Mammary microvascular endothelial cell (primary cell): Measurements from ENCODE around the gene PCDHB11. TPM values are rescaled to one million over a fixed set of nuclear protein-coding genes. Genes with fewer than 3 reads are reported as not detected.

Experiments used
- total RNA-seq: library from RNA; depleted of rRNA; stranded (reverse); fragments of >200 nt; gene quantifications from 2 replicates; pipeline ENCODE4 v1.2.3, GENCODE V29; 2015

The PCDHB11 gene
- not detected in 2 replicates for total RNA-seq

DNA sequence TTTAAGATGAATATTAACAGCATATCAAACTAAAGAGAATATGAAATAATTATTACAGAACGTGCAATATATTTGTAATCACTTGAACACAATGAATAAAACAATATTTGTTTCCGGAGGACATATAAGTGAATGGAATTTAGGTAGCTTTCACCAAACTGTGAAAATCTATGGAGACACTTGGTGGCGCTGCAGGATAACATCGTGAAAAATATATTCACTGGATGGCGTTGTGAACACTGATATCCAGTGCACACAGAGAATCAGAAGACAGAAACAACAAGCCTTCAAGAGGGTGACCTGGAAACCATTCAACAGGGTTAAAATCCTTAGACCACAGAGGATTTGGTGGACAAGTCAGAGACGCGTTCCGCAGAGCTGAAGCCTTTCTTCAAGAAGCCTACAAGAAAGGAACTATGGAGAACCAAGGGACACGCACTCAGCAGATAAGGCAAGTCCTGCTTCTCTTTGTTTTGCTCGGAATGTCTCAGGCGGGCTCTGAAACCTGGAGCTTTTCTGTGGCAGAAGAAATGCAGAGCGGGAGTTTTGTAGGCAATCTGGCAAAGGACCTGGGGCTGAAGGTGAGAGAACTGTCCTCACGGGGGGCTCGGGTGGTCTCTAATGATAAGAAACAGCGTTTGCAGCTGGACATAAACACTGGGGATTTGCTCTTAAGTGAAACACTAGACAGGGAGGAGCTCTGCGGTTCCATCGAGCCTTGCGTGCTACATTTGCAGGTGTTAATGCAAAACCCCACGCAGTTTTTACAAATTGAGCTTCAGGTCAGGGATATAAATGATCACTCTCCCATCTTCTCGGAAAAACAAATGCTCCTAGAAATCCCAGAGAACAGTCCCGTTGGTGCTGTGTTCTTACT, at the start of gene PCDHB11:
Gene PCDHB11 (plus strand): TSS at position 269 of the 877 bp plus-strand sequence. CDS start 148 bp downstream, at position 417.

DNA sequence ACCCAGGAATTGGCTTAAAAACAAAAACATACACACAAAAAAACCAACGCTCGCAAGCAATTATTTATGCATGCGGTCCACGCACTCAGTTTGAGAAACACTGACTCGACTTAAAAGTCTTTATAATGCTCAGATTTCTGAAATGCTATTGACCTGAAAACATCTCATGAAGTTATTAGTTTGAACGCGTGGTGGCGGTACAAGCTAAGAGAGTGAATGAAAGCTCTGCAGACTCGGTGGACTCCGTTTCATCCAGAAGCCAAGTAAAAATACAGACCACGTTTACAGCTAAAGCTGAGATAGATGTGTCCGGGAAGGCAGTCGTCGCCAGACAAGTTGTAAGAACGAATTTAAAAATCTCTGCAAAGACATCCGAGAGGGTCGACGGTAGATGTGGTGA, 49.6 kb upstream of the PCDHB11 start, which contains the start of gene PCDHB6:
Gene PCDHB6 (plus strand): TSS at position 246 of the 400 bp plus-strand sequence. CDS start 201 bp downstream, outside the sequence.

DNA sequence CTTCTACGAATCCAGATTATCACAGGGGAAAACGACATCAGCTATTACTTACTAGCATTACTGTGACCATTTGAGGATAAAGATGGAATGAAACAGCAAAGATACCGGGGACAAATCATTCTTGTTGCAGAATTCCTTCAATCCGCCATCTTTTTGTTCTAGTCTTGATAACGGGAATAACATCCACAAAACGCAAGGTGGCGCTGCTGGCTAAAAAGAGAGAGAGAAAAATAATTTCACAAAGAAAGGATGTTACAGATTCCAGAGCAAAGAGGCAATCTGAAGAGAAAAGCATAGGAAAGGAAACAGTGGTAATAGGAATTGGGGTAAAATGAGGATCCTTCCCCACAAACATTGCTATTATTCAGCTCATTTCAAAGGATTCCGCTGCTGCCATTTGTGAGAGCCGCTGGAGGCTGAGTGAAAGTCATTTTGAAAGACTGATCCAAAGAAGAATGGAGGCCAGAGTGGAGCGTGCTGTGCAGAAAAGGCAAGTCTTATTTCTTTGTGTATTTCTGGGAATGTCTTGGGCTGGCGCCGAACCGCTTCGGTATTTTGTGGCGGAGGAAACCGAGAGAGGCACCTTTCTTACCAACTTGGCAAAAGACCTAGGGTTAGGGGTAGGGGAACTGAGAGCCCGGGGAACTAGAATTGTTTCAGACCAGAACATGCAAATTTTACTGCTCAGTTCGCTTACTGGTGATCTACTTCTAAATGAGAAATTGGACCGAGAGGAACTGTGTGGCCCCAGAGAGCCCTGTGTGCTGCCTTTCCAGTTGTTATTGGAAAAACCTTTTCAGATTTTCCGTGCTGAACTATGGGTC, 26.8 kb upstream of the PCDHB11 start, which contains the start of gene PCDHB7:
Gene PCDHB7 (plus strand): TSS at position 264 of the 824 bp plus-strand sequence. CDS start 192 bp downstream, at position 456.

DNA sequence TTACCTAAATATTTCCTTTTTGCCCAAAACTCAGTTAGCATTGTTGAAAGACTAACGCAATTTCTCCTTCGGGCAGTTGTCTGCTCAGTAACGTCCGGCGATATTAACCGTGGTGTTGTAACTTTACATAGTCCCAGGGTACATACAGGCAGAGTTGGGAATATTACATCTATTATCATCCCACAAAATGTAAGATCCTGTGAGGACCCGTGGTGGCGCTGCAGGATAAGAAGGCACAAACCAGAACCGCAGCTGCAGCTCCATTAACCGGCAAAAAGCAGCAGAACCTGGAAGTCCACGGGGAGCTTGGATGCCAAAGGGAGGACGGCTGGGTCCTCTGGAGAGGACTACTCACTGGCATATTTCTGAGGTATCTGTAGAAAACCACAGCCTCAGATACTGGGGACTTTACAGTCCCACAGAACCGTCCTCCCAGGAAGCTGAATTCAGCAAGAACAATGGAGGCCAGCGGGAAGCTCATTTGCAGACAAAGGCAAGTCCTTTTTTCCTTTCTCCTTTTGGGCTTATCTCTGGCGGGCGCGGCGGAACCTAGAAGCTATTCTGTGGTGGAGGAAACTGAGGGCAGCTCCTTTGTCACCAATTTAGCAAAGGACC, 21.7 kb upstream of the PCDHB11 start, which contains the start of gene PCDHB8:
Gene PCDHB8 (plus strand): TSS at position 214 of the 615 bp plus-strand sequence. CDS start 245 bp downstream, at position 459.

GRCh38 chr5:141182248-141182647, 17.2 kb upstream of the PCDHB11 start, which contains the start of gene PCDHB16:
PCDHB16 (plus strand) TSS chr5:141182387; CDS start chr5:141182560, 173 bp downstream.

DNA sequence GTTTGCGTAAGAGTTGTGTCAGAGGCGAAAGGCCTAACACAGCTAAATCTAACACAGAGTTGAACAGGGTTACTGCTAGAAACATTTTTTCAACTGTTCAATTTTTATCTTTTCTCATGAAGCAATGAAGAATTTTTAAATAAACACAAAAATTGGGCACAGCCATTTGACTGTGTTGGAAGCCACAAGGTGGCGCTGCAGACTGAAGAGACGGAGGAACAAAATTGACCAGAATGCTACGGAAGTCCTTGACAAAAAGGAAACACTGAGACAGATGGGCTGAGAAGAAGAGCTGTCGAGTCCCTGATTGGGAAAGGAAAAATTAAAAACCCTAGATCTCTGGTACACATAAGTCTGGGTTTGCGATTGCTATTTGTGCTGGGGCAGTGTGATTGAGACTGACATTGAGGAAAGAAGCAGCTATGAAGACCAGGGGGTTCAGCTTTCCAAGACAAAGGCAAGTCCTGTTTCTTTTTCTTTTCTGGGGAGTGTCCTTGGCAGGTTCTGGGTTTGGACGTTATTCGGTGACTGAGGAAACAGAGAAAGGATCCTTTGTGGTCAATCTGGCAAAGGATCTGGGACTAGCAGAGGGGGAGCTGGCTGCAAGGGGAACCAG, 12.4 kb upstream of the PCDHB11 start, which contains the start of gene PCDHB9:
Gene PCDHB9 (plus strand): TSS at position 265 of the 616 bp plus-strand sequence. CDS start 158 bp downstream, at position 423.

GRCh38 chr5:141192110-141192725, 7.2 kb upstream of the PCDHB11 start, which contains the start of gene PCDHB10:
PCDHB10 (plus strand) TSS chr5:141192353; CDS start chr5:141192553, 200 bp downstream.

GRCh38 chr5:141208478-141208877, 9.1 kb downstream of the PCDHB11 start, which contains the start of gene PCDHB12:
PCDHB12 (plus strand) TSS chr5:141208719; CDS start chr5:141208908, 189 bp downstream.

GRCh38 chr5:141213656-141214339, 14.4 kb downstream of the PCDHB11 start, which contains the start of gene PCDHB13:
PCDHB13 (plus strand) TSS chr5:141213919; CDS start chr5:141214124, 205 bp downstream.

DNA sequence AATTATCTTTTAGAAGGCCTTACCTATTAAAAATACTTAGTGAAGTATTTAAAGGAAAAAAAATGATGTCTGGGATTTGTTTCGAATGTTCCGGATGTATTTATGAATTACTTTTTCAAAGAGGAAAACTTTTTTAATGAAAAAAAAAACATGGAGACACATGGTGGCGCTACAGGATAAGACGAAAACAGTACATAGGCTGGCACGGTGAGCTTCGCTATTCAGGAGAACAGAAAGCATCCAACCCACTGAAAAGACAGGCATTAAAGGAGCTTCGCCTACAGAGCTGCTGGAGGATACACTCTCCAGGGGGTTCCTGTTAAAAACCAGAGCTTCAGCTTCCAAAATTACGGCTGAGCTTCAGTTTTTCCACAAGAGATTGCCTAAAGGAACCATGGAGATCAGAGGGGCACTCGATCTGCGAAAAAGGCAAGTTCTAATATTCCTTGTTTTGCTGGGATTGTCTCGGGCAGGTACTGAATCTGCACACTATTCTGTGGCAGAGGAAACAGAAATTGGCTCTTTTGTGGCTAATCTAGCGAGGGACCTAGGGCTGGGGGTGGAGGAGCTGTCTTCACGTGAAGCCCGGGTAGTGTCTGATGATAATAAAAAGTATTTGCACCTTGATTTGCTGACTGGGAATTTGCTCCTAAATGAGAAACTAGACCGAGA, 23.8 kb downstream of the PCDHB11 start, which contains the start of gene PCDHB14:
Gene PCDHB14 (plus strand): TSS at position 232 of the 672 bp plus-strand sequence. CDS start 163 bp downstream, at position 395.

DNA sequence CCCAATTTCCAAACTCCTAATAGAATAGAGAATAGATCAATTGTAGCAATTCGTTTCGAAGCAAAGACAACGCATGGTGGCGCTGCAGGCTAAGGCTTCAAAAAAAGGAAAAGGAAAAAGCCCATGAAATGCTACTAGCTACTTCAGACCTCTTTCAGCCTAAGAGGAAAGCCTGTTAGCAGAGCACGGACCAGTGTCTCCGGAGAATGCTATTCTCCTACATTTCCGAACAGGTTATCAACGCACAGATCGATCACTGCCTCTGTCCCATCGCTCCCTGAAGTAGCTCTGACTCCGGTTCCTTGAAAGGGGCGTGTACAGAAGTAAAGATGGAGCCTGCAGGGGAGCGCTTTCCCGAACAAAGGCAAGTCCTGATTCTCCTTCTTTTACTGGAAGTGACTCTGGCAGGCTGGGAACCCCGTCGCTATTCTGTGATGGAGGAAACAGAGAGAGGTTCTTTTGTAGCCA, 45.9 kb downstream of the PCDHB11 start, which contains the start of gene PCDHB15:
Gene PCDHB15 (plus strand): TSS at position 146 of the 468 bp plus-strand sequence. CDS start 184 bp downstream, at position 330.

Other genes with a start within 250 kb of the PCDHB11 start
- 0.64 and 0.73 TPM in 2 replicates for gene PCDHAC2, start 233.2 kb upstream of the PCDHB11 start, total RNA-seq
- gene PCDHB1, start 148.3 kb upstream of the PCDHB11 start, total RNA-seq = not detected in 2 replicates
- gene PCDHB2, start 105.0 kb upstream of the PCDHB11 start, total RNA-seq = 0.40 and 1.7 TPM in 2 replicates
- 0.30 and 0.47 TPM in 2 replicates for gene PCDHB3, start 99.2 kb upstream of the PCDHB11 start, total RNA-seq
- 0.07 and 0.10 TPM in 2 replicates for gene PCDHB4, start 77.8 kb upstream of the PCDHB11 start, total RNA-seq
- 0.15 and 0.47 TPM in 2 replicates for gene PCDHB5, start 64.4 kb upstream of the PCDHB11 start, total RNA-seq
- not detected in 2 replicates for gene PCDHB6, start 49.6 kb upstream of the PCDHB11 start, total RNA-seq
- 0.05 and 0.07 TPM in 2 replicates for gene PCDHB7, start 27.0 kb upstream of the PCDHB11 start, total RNA-seq
- 0.25 TPM in 1 of 2 replicates, not detected in the other for gene PCDHB8, start 21.8 kb upstream of the PCDHB11 start, total RNA-seq
- gene PCDHB16, start 17.2 kb upstream of the PCDHB11 start, total RNA-seq = under 0.01 and 0.25 TPM in 2 replicates
- 0.15 and 0.27 TPM in 2 replicates for gene PCDHB9, start 12.5 kb upstream of the PCDHB11 start, total RNA-seq
- 0.53 and 0.59 TPM in 2 replicates for gene PCDHB10, start 7.3 kb upstream of the PCDHB11 start, total RNA-seq
- 0.05 and 0.13 TPM in 2 replicates for gene PCDHB12, start 9.1 kb downstream of the PCDHB11 start, total RNA-seq
- 0.30 and 0.33 TPM in 2 replicates for gene PCDHB13, start 14.3 kb downstream of the PCDHB11 start, total RNA-seq
- gene PCDHB14, start 23.7 kb downstream of the PCDHB11 start, total RNA-seq = 0.20 and 0.30 TPM in 2 replicates
- gene PCDHB15, start 45.8 kb downstream of the PCDHB11 start, total RNA-seq = 0.15 and 0.40 TPM in 2 replicates
- gene SLC25A2, start 104.4 kb downstream of the PCDHB11 start, total RNA-seq = 0.15 TPM in 1 of 2 replicates, not detected in the other
- gene TAF7, start 121.2 kb downstream of the PCDHB11 start, total RNA-seq = 44.8 and 50.7 TPM in 2 replicates
- 0.20 and 0.59 TPM in 2 replicates for gene PCDHGA1, start 130.9 kb downstream of the PCDHB11 start, total RNA-seq
- gene PCDHGA2, start 139.1 kb downstream of the PCDHB11 start, total RNA-seq = 0.73 and 0.79 TPM in 2 replicates
- 0.13 and 0.49 TPM in 2 replicates for gene PCDHGA3, start 144.2 kb downstream of the PCDHB11 start, total RNA-seq
- 0.44 and 0.60 TPM in 2 replicates for gene PCDHGB1, start 150.5 kb downstream of the PCDHB11 start, total RNA-seq
- 2.8 and 3.9 TPM in 2 replicates for gene PCDHGA4, start 155.4 kb downstream of the PCDHB11 start, total RNA-seq
- gene PCDHGB2, start 160.4 kb downstream of the PCDHB11 start, total RNA-seq = 2.9 and 3.3 TPM in 2 replicates
- gene PCDHGA5, start 164.5 kb downstream of the PCDHB11 start, total RNA-seq = 0.53 and 0.79 TPM in 2 replicates
- 0.67 and 1.4 TPM in 2 replicates for gene PCDHGB3, start 170.6 kb downstream of the PCDHB11 start, total RNA-seq
- gene PCDHGA6, start 174.3 kb downstream of the PCDHB11 start, total RNA-seq = 0.73 and 1.2 TPM in 2 replicates
- 0.80 and 1.1 TPM in 2 replicates for gene PCDHGA7, start 183.1 kb downstream of the PCDHB11 start, total RNA-seq
- gene PCDHGB4, start 188.1 kb downstream of the PCDHB11 start, total RNA-seq = 3.3 and 4.2 TPM in 2 replicates
- gene PCDHGA8, start 193.0 kb downstream of the PCDHB11 start, total RNA-seq = 0.15 and 0.33 TPM in 2 replicates
- 7.9 and 8.3 TPM in 2 replicates for gene PCDHGB5, start 198.3 kb downstream of the PCDHB11 start, total RNA-seq
- gene PCDHGA9, start 203.2 kb downstream of the PCDHB11 start, total RNA-seq = 1.2 and 1.8 TPM in 2 replicates
- 0.73 and 1.2 TPM in 2 replicates for gene PCDHGB6, start 208.4 kb downstream of the PCDHB11 start, total RNA-seq
- gene PCDHGA10, start 213.4 kb downstream of the PCDHB11 start, total RNA-seq = 1.7 and 2.6 TPM in 2 replicates
- 3.1 and 5.3 TPM in 2 replicates for gene PCDHGB7, start 218.1 kb downstream of the PCDHB11 start, total RNA-seq
- gene PCDHGA11, start 221.4 kb downstream of the PCDHB11 start, total RNA-seq = 4.4 and 4.6 TPM in 2 replicates
- 4.7 and 5.9 TPM in 2 replicates for gene PCDHGA12, start 230.9 kb downstream of the PCDHB11 start, total RNA-seq